PC-3 (cell line): ENCODE results near the gene PRIM2. TPM values are rescaled to one million over a fixed set of nuclear protein-coding genes. Genes with fewer than 3 reads are reported as not detected.
"Not testable (repeated sequence)": the region's sequence is repeated elsewhere in the genome, so short reads cannot be mapped to it uniquely, and the experiment has no call there.

Experiments used
- ATAC-seq: fragments of 200-7000 bp; cut with Tn5 transposase; 2 replicates; pipeline ENCODE4 v1.9.1; 2020; ENCODE audit warnings: mild to moderate bottlenecking, moderate library complexity
- Bru-seq: library from RNA; stranded (reverse); fragments of 400-500 nt; gene quantifications from one replicate; lab custom pipeline; 2021; lab: Mats Ljungman, UMichigan
- BruChase-seq, 2 experiments: library from RNA; stranded (reverse); fragments of 400-500 nt; gene quantifications; one replicate each; lab custom pipeline; 2021; lab: Mats Ljungman, UMichigan
- BruUV-seq: library from RNA; stranded (reverse); fragments of 400-500 nt; replicated peaks from 2 replicates; lab custom pipeline; 2021; lab: Mats Ljungman, UMichigan
- CTCF ChIA-PET: fragments of 300-600 bp; sonication (Branson Sonifier 250); formaldehyde crosslinking; loops from one replicate; lab custom pipeline; 2022; ENCODE audit warnings: antibody characterized with exemption; lab: Charles Lee
- POLR2A ChIA-PET: fragments of 300-600 bp; sonication (Branson Sonifier 250); formaldehyde crosslinking; loops from one replicate; lab custom pipeline; 2022; ENCODE audit warnings: antibody characterized with exemption; ENCODE audit not compliant: unreplicated experiment; lab: Charles Lee
- DNase-seq: peaks from one replicate; pipeline ENCODE4 v3.0.0-alpha.2; 2015
- H2AFZ ChIP-seq: fragments of 300-600 bp; sonication (generic); 2 replicates; pipeline ENCODE4 v1.6.0; 2016; ENCODE audit warnings: antibody characterized with exemption, low read length
- H3F3A ChIP-seq: fragments of 300-600 bp; sonication (generic); one replicate; pipeline ENCODE4 v1.6.0; 2017; ENCODE audit warnings: antibody characterized with exemption, low read length, control low read depth, mild to moderate bottlenecking; ENCODE audit not compliant: unreplicated experiment
- H3K27ac ChIP-seq: fragments of 300-600 bp; sonication (generic); 2 replicates; pipeline ENCODE4 v1.5.1; 2016; ENCODE audit warnings: mild to moderate bottlenecking, low read length
- H3K27me3 ChIP-seq: fragments of 300-600 bp; sonication (generic); 2 replicates; pipeline ENCODE4 v1.6.1; 2016; ENCODE audit warnings: low read length, mixed read lengths
- H3K36me3 ChIP-seq: fragments of 300-600 bp; sonication (generic); 2 replicates; pipeline ENCODE4 v1.6.1; 2016; ENCODE audit warnings: low read depth, mixed run types, low read length, mixed read lengths
- H3K4me1 ChIP-seq: fragments of 300-600 bp; sonication (generic); 2 replicates; pipeline ENCODE4 v1.5.1; 2016; ENCODE audit warnings: low read length; ENCODE audit not compliant: insufficient read depth
- H3K4me2 ChIP-seq: fragments of 300-600 bp; sonication (generic); 2 replicates; pipeline ENCODE4 v1.6.0; 2016; ENCODE audit warnings: low read length
- H3K4me3 ChIP-seq: fragments of 300-600 bp; sonication (generic); 2 replicates; pipeline ENCODE4 v1.5.1; 2016; ENCODE audit warnings: mild to moderate bottlenecking, low read length, mixed read lengths
- H3K79me2 ChIP-seq: fragments of 300-600 bp; sonication (generic); 2 replicates; pipeline ENCODE4 v1.6.1; 2017; ENCODE audit warnings: low read length, mixed read lengths
- H3K9ac ChIP-seq: fragments of 300-600 bp; sonication (generic); 2 replicates; pipeline ENCODE4 v1.6.0; 2016; ENCODE audit warnings: mild to moderate bottlenecking, low read length
- H3K9me2 ChIP-seq: fragments of 300-600 bp; sonication (generic); replicated peaks from 2 replicates; pipeline ENCODE4 v1.6.1; 2016; ENCODE audit warnings: mixed run types, low read length, mixed read lengths
- H3K9me3 ChIP-seq: fragments of 300-600 bp; sonication (generic); 2 replicates; pipeline ENCODE4 v1.6.1; 2016; ENCODE audit warnings: low read length, mixed read lengths
- H4K20me1 ChIP-seq: fragments of 300-600 bp; sonication (generic); 2 replicates; pipeline ENCODE4 v1.6.1; 2016; ENCODE audit warnings: low read length, mixed read lengths
- CTCF ChIP-seq: fragments of 300-600 bp; sonication (generic); conservative IDR thresholded peaks from 2 replicates; pipeline ENCODE4 v1.5.1; 2017; ENCODE audit warnings: antibody characterized with exemption, low read depth, mild to moderate bottlenecking, low read length
- EZH2 ChIP-seq: fragments of 300-600 bp; sonication (generic); IDR thresholded peaks from one replicate; pipeline ENCODE4 v1.6.1; 2017; ENCODE audit warnings: antibody characterized with exemption, mild to moderate bottlenecking, low read length; ENCODE audit not compliant: unreplicated experiment
- EZH2phosphoT487 ChIP-seq: fragments of 300-600 bp; sonication (generic); IDR thresholded peaks from 2 replicates; pipeline ENCODE4 v1.6.1; 2018; ENCODE audit warnings: mild to moderate bottlenecking, antibody characterized with exemption, low read length, borderline replicate concordance
- intact Hi-C: fragments of 100-400 bp; cut with micrococcal nuclease; formaldehyde crosslinking; loops from 2 replicates; pipeline ENCODE4 v1.9.0; 2023
- long read RNA-seq: library from polyadenylated mRNA; unstranded; transcript quantifications from one replicate; pipeline ENCODE4 v2.0.0, GENCODE V29; 2021; ENCODE audit not compliant: unreplicated experiment
- total RNA-seq: library from RNA; depleted of rRNA; stranded (reverse); fragments of >200 nt; gene quantifications from 2 replicates; pipeline ENCODE4 v1.2.3, GENCODE V29; 2014; rRNA removed

PRIM2 gene
- total RNA-seq (26.1 and 48.4 TPM in 2 replicates), Bru-seq, nascent RNA (percentile 71 among the genes with signal in this experiment), BruChase-seq, experiment 1, labeled RNA remaining after a 6-hour chase (percentile 56 among the genes with signal in this experiment), BruChase-seq, experiment 2, labeled RNA remaining after a 2-hour chase (percentile 58 among the genes with signal in this experiment)
- long read RNA-seq, transcript PRIM2-207 (14 exons, 2,308 nt), result major isoform, 9 of 13 reads
- long read RNA-seq, partial matches to known transcripts, result 1 of 13 reads
- long read RNA-seq, other reads (novel, unspliced or antisense), result 3 of 13 reads

DNA sequence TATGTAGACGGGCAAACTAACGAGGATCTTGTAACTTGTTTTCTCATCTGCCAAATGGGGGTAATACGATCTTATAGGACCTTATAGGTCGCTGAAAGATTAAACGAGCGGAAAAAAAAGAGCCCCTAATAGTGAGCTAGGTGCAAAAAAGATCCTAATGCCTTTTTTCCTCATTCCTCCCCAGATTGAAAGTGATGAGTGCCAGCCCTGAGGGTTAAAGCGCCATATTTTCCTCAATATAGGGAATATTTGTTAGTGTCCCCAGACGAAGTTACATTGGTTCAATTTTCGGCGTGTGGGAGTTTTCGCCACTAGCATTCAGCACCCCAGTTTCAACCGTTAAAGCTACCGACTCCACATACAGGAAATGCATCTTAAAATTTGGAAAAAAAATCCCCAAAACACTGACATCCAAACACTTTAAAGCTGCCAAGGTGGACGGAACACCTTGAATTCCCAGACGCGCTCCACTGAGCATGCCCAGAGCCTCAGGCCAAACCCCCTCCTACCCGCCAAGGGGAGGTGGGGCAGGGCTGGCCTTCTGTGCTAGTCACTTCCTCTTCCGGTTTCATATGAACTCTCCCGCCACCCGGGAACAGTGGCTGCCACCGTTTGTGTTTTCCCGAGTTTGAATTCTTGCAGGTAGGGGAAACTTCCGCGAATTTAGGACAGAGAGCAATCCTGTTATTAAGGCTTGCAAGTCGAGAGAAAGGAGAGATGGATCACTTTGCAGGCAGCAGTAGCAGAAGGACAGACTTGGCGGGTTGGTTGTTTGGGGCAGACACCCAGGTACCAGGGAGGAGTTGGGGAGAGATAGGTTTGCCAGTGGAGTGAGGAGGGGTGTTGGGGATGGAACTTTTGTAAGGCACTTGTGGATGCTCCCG lies at the start of gene PRIM2:
TSS of gene PRIM2 (plus strand) at position 571 of the 884 bp plus-strand sequence. CDS start 816 bp downstream, outside the sequence.
- Histone ChIP-seq H3K4me3 (peak within 1 kb of the TSS; percentile 95), H3K9ac (peak within 1 kb of the TSS; percentile 89), H3K4me2 (peak within 1 kb of the TSS; percentile 97), H3K27me3 (no peaks in the 10 kb centered on the region), H3K79me2 (peaks cover 34% of the 10 kb centered on the region), H4K20me1 (no peaks in the 10 kb centered on the region), H2AFZ (peak within 1 kb of the TSS; percentile 99), H3K9me3 (no peaks in the 10 kb centered on the region), H3F3A (no peaks in the 10 kb centered on the region), H3K36me3 (peaks cover 21% of the 10 kb centered on the region), H3K27ac (peak within 1 kb of the TSS; percentile 56), H3K4me1 (peaks cover 49% of the 10 kb centered on the region), H3K9me2 (no peaks in the 10 kb centered on the region)
- BruUV-seq, result TSS peak; percentile 82
- ChIA-PET POLR2A (no interaction called here), CTCF (interaction anchor here (1.1 to 1.9 kb wide), 2 partner anchors 50 to 126 kb away, joined by 3 to 10 read pairs; no protein-coding TSS in a partner anchor)
- intact Hi-C loops, result loop anchor here (5.0 to 10.0 kb wide), 3 partner anchors 230 to 365 kb away; no protein-coding TSS in a partner anchor
- ATAC-seq, result peak; percentile 67
- peak; percentile 91 for DNase-seq
- TF ChIP-seq EZH2 (no peak), CTCF (no peak), EZH2phosphoT487 (no peak)

- intact Hi-C loops, result loop anchor here (1.0 to 5.0 kb wide), 4 partner anchors 26 to 96 kb away; partner anchors contain the start of gene BAG2
- Histone ChIP-seq H3K9me3 (no peaks in the 10 kb centered on the region), H3K4me1 (peaks cover 34% of the 10 kb centered on the region), H3K4me3 (no peak overlapping the region), H2AFZ (no peak overlapping the region), H3K27ac (no peak overlapping the region), H3K9ac (no peak overlapping the region), H3K9me2 (no peaks in the 10 kb centered on the region), H3K36me3 (no peaks in the 10 kb centered on the region), H3K27me3 (no peaks in the 10 kb centered on the region), H3K79me2 (no peaks in the 10 kb centered on the region), H3F3A (no peaks in the 10 kb centered on the region), H3K4me2 (no peak overlapping the region), H4K20me1 (no peaks in the 10 kb centered on the region)
- BruUV-seq, result no TSS peak
- 0 out of 2 replicates have a peak, but pooled peaks have one; percentile 2 for TF ChIP-seq CTCF
- no peak for TF ChIP-seq EZH2phosphoT487
- DNase-seq, result no peak
- ChIA-PET CTCF (interaction anchor here (0.7 to 1.1 kb wide), 3 partner anchors 46 to 70 kb away, joined by 5 to 13 read pairs (median 10); partner anchors contain the start of gene PRIM2), POLR2A (no interaction called here)
- ATAC-seq, result no peak
Observed at GRCh38 chr6:57268294-57268640, 49.2 kb upstream of the PRIM2 start.

DNA sequence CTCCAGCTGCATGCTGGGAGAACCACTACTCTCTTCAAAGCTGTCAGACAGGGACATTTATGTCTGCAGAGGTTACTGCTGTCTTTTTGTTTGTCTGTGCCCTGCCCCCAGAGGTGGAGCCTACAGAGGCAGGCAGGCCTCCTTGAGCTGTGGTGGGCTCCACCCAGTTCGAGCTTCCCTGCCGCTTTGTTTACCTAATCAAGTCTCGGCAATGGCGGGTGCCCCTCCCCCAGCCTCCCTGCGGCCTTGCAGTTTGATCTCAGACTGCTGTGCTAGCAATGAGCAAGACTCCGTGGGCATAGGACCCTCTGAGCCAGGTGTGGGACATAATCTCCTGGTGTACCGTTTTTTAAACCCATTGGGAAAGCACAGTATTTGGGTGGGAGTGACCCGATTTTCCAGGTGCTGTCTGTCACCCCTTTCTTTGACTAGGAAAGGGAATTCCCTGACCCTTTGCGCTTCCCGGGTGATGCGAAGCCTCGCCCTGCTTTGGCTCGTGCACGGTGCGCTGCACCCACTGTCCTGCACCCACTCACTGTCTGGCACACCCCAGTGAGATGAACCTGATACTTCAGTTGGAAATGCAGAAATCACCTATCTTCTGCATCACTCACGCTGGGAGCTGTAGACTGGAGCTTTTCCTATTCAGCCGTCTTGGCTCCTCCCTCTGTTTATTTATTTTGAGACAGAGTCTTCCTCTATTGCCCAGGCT lies 43.2 kb upstream of the PRIM2 start:
- CTCF ChIA-PET, result not testable (repeated sequence)

More for the DNA sequence above, 43.2 kb upstream of the PRIM2 start:
- H3K36me3 ChIP-seq, DNase-seq, H3K27ac ChIP-seq, ATAC-seq, H3K9me2 ChIP-seq, H3F3A ChIP-seq, H3K4me2 ChIP-seq, BruUV-seq, POLR2A ChIA-PET, H3K4me3 ChIP-seq, H3K9ac ChIP-seq, H2AFZ ChIP-seq, H3K27me3 ChIP-seq, H3K79me2 ChIP-seq, H4K20me1 ChIP-seq, H3K9me3 ChIP-seq, intact Hi-C loops, H3K4me1 ChIP-seq: not testable (repeated sequence)
